Heart left ventricle (tissue), 13 donors: ENCODE measurements around the gene ANGPTL8.

Experiments
- CTCF ChIP-seq, 12 donors: fragments of 200-600 bp; sonication (generic) in 4 of 12; IDR thresholded peaks; one replicate each; pipeline versions ENCODE4 v1.5.0 to v1.8.0; 2018 to 2022; ENCODE audit warnings: antibody characterized with exemption in 12 of 12, mild to moderate bottlenecking in 5 of 12
- POLR2A ChIP-seq, 2 donors: fragments of 450-650 bp; IDR thresholded peaks; one replicate each; pipeline ENCODE4 v1.6.1; 2017; ENCODE audit warnings: antibody characterized with exemption in 2 of 2, mild to moderate bottlenecking in 2 of 2, moderate library complexity in 2 of 2
- donor health status: ischemic (EF 13 %, LVEDD 7.1; RV severe dilation, severe dysfunction).
- donor health status: DM: no; HTN: yes; CAD: no.
- donor health status: DM: no; HTN: no; CAD: no.
- donor health status: ischemic (EF 25% LVEDD 6.9; RV normal size, moderate dysfunction).
- donor health status: ischemic (EF 25% LVEDD 5.7; RV mildly dilated, moderate dysfunction).
- donor health status: ischemic (EF 35%, LVEDD 5.7; RV mildly dilated, moderate dysfunction).
- donor health status: nonischemic (EF 11% LVEDD 7.7; RV severe dilation, severe dysfunction).
- donor health status: DM: yes; HTN: yes; CAD: no.
- donor health status: PGD.
- donor health status: ischemic (EF 29% LVEDD 5.4; RV normal size, mild dysfunction).
- donor health status: nonischemic (EF 23%, LVEDD 6.1; RV moderate dilation, normal function).

GRCh38 chr19:11288349-11288748 lies 48.9 kb downstream of the ANGPTL8 start:
- TF ChIP-seq POLR2A (IDR thresholded peaks at IDR 0.05): no peak
- TF ChIP-seq CTCF (IDR thresholded peaks at IDR 0.05): peak in 10 of 12 donors; percentile 14 to 39 (median 30)
